A549 (cell line): ENCODE data around the gene CMPK2. TPM values are rescaled to one million over a fixed set of nuclear protein-coding genes. Genes with fewer than 3 reads are reported as not detected.

Experiments
- ATAC-seq, 2 experiments: fragments of 200-7000 bp in 1 of 2; fragments of >200 bp in 1 of 2; cut with Nextera tagmentation in 1 of 2; cut with Tn5 transposase in 1 of 2; 3 replicates each; pipeline versions ENCODE4 v1.8.0 to v1.9.1; 2018 to 2020; ENCODE audit warnings: mild to moderate bottlenecking in 1 of 2, moderate library complexity in 1 of 2
- CTCF ChIA-PET: fragments of 300-600 bp; sonication (Branson Sonifier 250); formaldehyde crosslinking; extraction: SDS; loops from one replicate; lab custom pipeline; 2021; ENCODE audit warnings: antibody characterized with exemption, inconsistent platforms; lab: Yijun Ruan, JAX
- POLR2A ChIA-PET: fragments of 350-600 bp; formaldehyde crosslinking; extraction: SDS; loops from one replicate; lab custom pipeline; 2021; ENCODE audit warnings: antibody characterized with exemption, inconsistent platforms; lab: Yijun Ruan, JAX
- DNase-seq, 2 experiments: peaks; one replicate each; pipeline versions ENCODE4 v3.0.0 to v3.0.0-alpha.2; 2011 to 2016; ENCODE audit warnings: low read depth in 1 of 2, low spot score in 1 of 2
- FAIRE-seq: peaks from 2 replicates; lab custom pipeline; 2011; peaks lifted over from hg19 to GRCh38; lab: Jason Lieb, UNC
- H3K27ac ChIP-seq, 2 experiments: fragments of >200 bp; sonication (Bioruptor Twin); formaldehyde crosslinking; 3 replicates each; pipeline ENCODE4 v1.5.1; 2016 to 2017
- H3K4me1 ChIP-seq: fragments of >200 bp; sonication (Bioruptor Twin); formaldehyde crosslinking; 3 replicates; pipeline ENCODE4 v1.6.1; 2016
- H3K4me2 ChIP-seq: fragments of >200 bp; sonication (Bioruptor Twin); formaldehyde crosslinking; 3 replicates; pipeline ENCODE4 v1.6.1; 2016
- H3K4me3 ChIP-seq: fragments of >200 bp; sonication (Bioruptor Twin); formaldehyde crosslinking; 3 replicates; pipeline ENCODE4 v1.5.1; 2016
- H3K9me3 ChIP-seq: fragments of >200 bp; sonication (Bioruptor Twin); formaldehyde crosslinking; 3 replicates; pipeline ENCODE4 v1.6.1; 2016
- EHMT2 ChIP-seq: fragments of 200-600 bp; sonication (generic); IDR thresholded peaks from 2 replicates; pipeline ENCODE4 v1.6.1; 2016; ENCODE audit warnings: antibody characterized with exemption, low read depth, mild to moderate bottlenecking, moderate library complexity
- EP300 ChIP-seq, 2 experiments: fragments of >200 bp; sonication (Bioruptor Twin); formaldehyde crosslinking; IDR thresholded peaks; 2 replicates in 1 of 2; 3 replicates in 1 of 2; pipeline ENCODE4 v1.6.1; 2016 to 2017
- FOSB ChIP-seq: fragments of 250-450 bp; sonication (Bioruptor Pico); IDR thresholded peaks from 2 replicates; pipeline ENCODE4 v1.5.0; 2020; ENCODE audit warnings: mild to moderate bottlenecking, moderate library complexity
- HOXA7 ChIP-seq: fragments of 250-450 bp; sonication (Bioruptor Pico); IDR thresholded peaks from 2 replicates; pipeline ENCODE4 v1.5.0; 2020; ENCODE audit warnings: mild to moderate bottlenecking, moderate library complexity
- JUN ChIP-seq, 2 experiments: fragments of >200 bp; sonication (Bioruptor Twin); formaldehyde crosslinking; IDR thresholded peaks; 2 replicates in 1 of 2; 3 replicates in 1 of 2; pipeline ENCODE4 v1.6.1; 2016 to 2017
- KDM1A ChIP-seq: fragments of 200-600 bp; sonication (generic); IDR thresholded peaks from 2 replicates; pipeline ENCODE4 v1.6.1; 2016; ENCODE audit warnings: low read depth, mild to moderate bottlenecking
- KDM5A ChIP-seq: fragments of 200-600 bp; sonication (generic); IDR thresholded peaks from 2 replicates; pipeline ENCODE4 v1.6.1; 2016; ENCODE audit warnings: antibody characterized with exemption, mild to moderate bottlenecking
- MYC ChIP-seq: IDR thresholded peaks from 2 replicates; pipeline ENCODE4 v1.6.1; 2012; ENCODE audit warnings: mild to moderate bottlenecking, inconsistent platforms, low read length, improper control_type of control experiment, borderline replicate concordance
- NFE2L2 ChIP-seq: fragments of 150-350 bp; conservative IDR thresholded peaks from 2 replicates; pipeline ENCODE4 v1.6.1; 2014; ENCODE audit warnings: low read length
- NR3C1 ChIP-seq: fragments of >200 bp; sonication (Bioruptor Twin); formaldehyde crosslinking; IDR thresholded peaks from 3 replicates; pipeline ENCODE4 v1.6.1; 2017
- RNF2 ChIP-seq: fragments of 200-600 bp; sonication (generic); IDR thresholded peaks from 2 replicates; pipeline ENCODE4 v1.6.1; 2016; ENCODE audit warnings: low read depth, mild to moderate bottlenecking, antibody characterized with exemption, moderate library complexity, borderline replicate concordance
- SREBF2 ChIP-seq: fragments of 450-650 bp; IDR thresholded peaks from 2 replicates; pipeline ENCODE4 v1.6.1; 2014; ENCODE audit warnings: mild to moderate bottlenecking, moderate library complexity
- TP53 ChIP-seq: fragments of 250-450 bp; sonication (Bioruptor Pico); IDR thresholded peaks from 2 replicates; pipeline ENCODE4 v1.5.0; 2021; ENCODE audit warnings: mild to moderate bottlenecking, moderate library complexity
- ZC3H11A ChIP-seq: fragments of 450-650 bp; IDR thresholded peaks from 2 replicates; pipeline ENCODE4 v1.6.1; 2014; ENCODE audit warnings: antibody characterized with exemption, mild to moderate bottlenecking
- ZNF302 ChIP-seq: fragments of 250-450 bp; sonication (Bioruptor Pico); IDR thresholded peaks from 2 replicates; pipeline ENCODE4 v1.9.0; 2021; ENCODE audit warnings: inconsistent platforms, mild to moderate bottlenecking, moderate library complexity
- WGBS: methylation state at CpG from one replicate; pipeline ENCODE4 v1.1.6; 2017; ENCODE audit errors: missing lambda C conversion rate; 5-methylcytosine and 5-hydroxymethylcytosine counted together
- polyA plus RNA-seq, 4 experiments: library from polyadenylated mRNA; depleted of rRNA in 3 of 4; stranded (reverse); fragments of >200 nt; fragmentation: RNase III in 1 of 4; extraction: RNeasy Plus Mini Kit Qiagen cat#74134 plus additional on column Dnase treatment in 1 of 4; gene quantifications; 2 replicates in 3 of 4; 3 replicates in 1 of 4; pipeline ENCODE4 v1.2.3, GENCODE V29; 2011 to 2017
- TF ChIP-seq, protein P1 (sequence below): IDR thresholded peaks from 2 replicates; pipeline ENCODE4 v1.6.1; 2012
- TF ChIP-seq, protein P2 (sequence below): fragments of >200 bp; sonication (Bioruptor Twin); formaldehyde crosslinking; IDR thresholded peaks from 2 replicates; pipeline ENCODE4 v1.6.1; 2016
- TF ChIP-seq, protein P3 (sequence below): fragments of 250-450 bp; sonication (Bioruptor Pico); IDR thresholded peaks from 2 replicates; pipeline ENCODE4 v1.5.0; 2021; ENCODE audit warnings: mild to moderate bottlenecking, moderate library complexity, borderline replicate concordance
- TF ChIP-seq, protein P4 (sequence below): fragments of 150-350 bp; IDR thresholded peaks from 2 replicates; pipeline ENCODE4 v1.6.1; 2014; ENCODE audit warnings: low read depth, mild to moderate bottlenecking, low read length
- TF ChIP-seq, protein P5 (sequence below): fragments of >200 bp; sonication (Bioruptor Twin); formaldehyde crosslinking; IDR thresholded peaks from 3 replicates; pipeline ENCODE4 v1.6.1; 2016
- TF ChIP-seq, protein P6 (sequence below): fragments of 250-450 bp; sonication (Bioruptor Pico); IDR thresholded peaks from 2 replicates; pipeline ENCODE4 v1.5.0; 2020; ENCODE audit warnings: low read depth, mild to moderate bottlenecking, moderate library complexity
- TF ChIP-seq, protein P7 (sequence below): IDR thresholded peaks from 2 replicates; pipeline ENCODE4 v1.6.1; 2012

Gene CMPK2
- polyA plus RNA-seq, 2 of the 4 experiments (the other 2 are of a cell fraction) = 0.12 to 0.41 TPM

DNA sequence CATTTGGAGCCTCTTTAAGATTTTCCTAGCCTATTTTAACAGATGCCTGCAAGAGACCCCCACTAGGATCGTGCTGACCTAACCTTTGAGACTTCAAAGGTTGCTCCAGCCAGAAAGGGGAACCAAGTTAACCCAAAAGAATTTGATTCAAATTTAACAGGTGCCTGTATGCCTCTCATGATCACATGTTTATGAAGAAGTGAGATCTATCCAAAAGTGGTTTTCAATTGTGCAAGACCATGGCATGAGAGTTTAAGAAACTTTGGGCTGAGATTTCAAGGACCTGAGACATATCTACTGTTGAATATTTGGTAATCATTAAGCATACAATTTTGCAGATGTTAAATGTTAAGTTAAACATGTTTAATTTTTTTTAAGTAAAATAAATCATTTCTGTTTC, 10.6 kb upstream of the CMPK2 start:
- H3K4me1 ChIP-seq = peaks cover 4% of the 10 kb centered on the region; the same call in 1 of the 3 replicates
- no peak overlapping the region for H3K4me3 ChIP-seq
- ChIA-PET POLR2A (no interaction called here), CTCF (no interaction called here)
- ATAC-seq = no peak
- peaks cover 8% of the 10 kb centered on the region; the same call in 2 of the 3 replicates for H3K9me3 ChIP-seq
- FAIRE-seq = no peak
- WGBS = 4% methylated on average over 1 of the region's 1 CpG
- TF ChIP-seq, protein P1, sequence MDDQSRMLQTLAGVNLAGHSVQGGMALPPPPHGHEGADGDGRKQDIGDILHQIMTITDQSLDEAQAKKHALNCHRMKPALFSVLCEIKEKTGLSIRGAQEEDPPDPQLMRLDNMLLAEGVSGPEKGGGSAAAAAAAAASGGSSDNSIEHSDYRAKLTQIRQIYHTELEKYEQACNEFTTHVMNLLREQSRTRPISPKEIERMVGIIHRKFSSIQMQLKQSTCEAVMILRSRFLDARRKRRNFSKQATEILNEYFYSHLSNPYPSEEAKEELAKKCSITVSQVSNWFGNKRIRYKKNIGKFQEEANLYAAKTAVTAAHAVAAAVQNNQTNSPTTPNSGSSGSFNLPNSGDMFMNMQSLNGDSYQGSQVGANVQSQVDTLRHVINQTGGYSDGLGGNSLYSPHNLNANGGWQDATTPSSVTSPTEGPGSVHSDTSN = no peak
- TF ChIP-seq RNF2 (no peak), FOSB (CRISPR knock-in tag) (no peak), JUN (IDR thresholded peaks at IDR 0.05) (no peak), NR3C1 (no peak), MYC (no peak), SREBF2 (no peak), KDM5A (no peak)
- TF ChIP-seq, protein P2, sequence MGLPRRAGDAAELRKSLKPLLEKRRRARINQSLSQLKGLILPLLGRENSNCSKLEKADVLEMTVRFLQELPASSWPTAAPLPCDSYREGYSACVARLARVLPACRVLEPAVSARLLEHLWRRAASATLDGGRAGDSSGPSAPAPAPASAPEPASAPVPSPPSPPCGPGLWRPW = no peak
- TF ChIP-seq, all 56 proteins: peak for 0
- Histone ChIP-seq H3K27ac (no peak overlapping the region), H3K4me2 (no peak overlapping the region)
- no peak for DNase-seq

DNA sequence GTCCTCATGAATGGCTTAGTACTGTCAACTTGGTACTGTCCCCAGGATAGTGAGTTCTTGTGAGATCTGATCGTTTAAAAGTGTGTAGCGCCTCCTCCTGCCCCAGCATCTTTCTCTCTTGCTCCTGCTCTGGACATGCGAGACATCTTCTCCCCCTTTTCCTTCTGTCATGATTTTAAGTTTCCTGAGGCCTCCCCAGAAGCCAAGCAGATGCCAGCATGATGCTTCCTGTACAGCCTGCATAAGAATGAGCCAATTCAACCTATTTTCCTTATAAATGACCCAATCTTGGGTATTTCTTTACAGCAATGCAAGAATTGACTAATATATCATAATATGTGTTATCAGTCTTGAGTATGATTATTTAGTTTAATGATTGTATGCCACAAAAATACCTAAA, 8.3 kb upstream of the CMPK2 start:
- CTCF ChIA-PET = no interaction called here
- TF ChIP-seq RNF2 (no peak), TP53 (CRISPR knock-in tag) (no peak), ZNF302 (no peak)
- TF ChIP-seq, protein P3, sequence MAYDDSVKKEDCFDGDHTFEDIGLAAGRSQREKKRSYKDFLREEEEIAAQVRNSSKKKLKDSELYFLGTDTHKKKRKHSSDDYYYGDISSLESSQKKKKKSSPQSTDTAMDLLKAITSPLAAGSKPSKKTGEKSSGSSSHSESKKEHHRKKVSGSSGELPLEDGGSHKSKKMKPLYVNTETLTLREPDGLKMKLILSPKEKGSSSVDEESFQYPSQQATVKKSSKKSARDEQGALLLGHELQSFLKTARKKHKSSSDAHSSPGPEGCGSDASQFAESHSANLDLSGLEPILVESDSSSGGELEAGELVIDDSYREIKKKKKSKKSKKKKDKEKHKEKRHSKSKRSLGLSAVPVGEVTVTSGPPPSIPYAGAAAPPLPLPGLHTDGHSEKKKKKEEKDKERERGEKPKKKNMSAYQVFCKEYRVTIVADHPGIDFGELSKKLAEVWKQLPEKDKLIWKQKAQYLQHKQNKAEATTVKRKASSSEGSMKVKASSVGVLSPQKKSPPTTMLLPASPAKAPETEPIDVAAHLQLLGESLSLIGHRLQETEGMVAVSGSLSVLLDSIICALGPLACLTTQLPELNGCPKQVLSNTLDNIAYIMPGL (CRISPR knock-in tag) = no peak
- TF ChIP-seq, protein P4, sequence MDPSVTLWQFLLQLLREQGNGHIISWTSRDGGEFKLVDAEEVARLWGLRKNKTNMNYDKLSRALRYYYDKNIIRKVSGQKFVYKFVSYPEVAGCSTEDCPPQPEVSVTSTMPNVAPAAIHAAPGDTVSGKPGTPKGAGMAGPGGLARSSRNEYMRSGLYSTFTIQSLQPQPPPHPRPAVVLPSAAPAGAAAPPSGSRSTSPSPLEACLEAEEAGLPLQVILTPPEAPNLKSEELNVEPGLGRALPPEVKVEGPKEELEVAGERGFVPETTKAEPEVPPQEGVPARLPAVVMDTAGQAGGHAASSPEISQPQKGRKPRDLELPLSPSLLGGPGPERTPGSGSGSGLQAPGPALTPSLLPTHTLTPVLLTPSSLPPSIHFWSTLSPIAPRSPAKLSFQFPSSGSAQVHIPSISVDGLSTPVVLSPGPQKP = no peak
- no peak for ATAC-seq
- Histone ChIP-seq H3K4me1 (peaks cover 4% of the 10 kb centered on the region; the same call in 1 of the 3 replicates), H3K9me3 (peaks cover 8% of the 10 kb centered on the region; the same call in 2 of the 3 replicates), H3K4me3 (no peak overlapping the region), H3K4me2 (no peak overlapping the region), H3K27ac (no peak overlapping the region)
- POLR2A ChIA-PET = no interaction called here
- no peak for FAIRE-seq
- DNase-seq = no peak
- WGBS = 1% methylated on average over 3 of the region's 3 CpGs

DNA sequence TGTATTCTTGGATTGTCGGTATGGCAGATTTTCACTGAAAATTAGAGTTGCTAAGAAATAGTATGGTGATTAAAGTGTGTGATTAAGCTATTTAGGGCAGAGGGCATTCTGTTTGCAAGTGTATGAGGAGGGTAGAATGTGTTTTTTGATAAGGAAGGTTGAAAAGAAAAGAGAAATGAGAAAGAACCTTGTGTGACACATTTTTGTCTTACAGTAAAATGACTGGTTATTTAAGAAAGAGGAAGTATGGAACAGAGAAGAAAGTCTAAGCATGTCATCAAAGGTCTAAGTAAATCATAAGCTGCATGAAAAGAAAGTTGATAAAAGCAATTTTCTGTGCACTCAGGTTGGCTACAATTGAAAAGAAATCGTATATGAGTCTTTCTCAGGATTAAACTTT, 6.7 kb upstream of the CMPK2 start:
- POLR2A ChIA-PET = no interaction called here
- Histone ChIP-seq H3K9me3 (peaks cover 8% of the 10 kb centered on the region; the same call in 2 of the 3 replicates), H3K4me3 (no peak overlapping the region), H3K4me1 (no peaks in the 10 kb centered on the region), H3K4me2 (no peak overlapping the region), H3K27ac (no peak overlapping the region)
- no peak for DNase-seq
- ATAC-seq = no peak
- no peak for FAIRE-seq
- CTCF ChIA-PET = no interaction called here
- TF ChIP-seq ZC3H11A (no peak), EP300 (IDR thresholded peaks at IDR 0.05) (no peak), KDM5A (no peak), KDM1A (no peak), MYC (no peak), NR3C1 (no peak), NFE2L2 (no peak), FOSB (CRISPR knock-in tag) (no peak), EHMT2 (no peak), SREBF2 (no peak), HOXA7 (CRISPR knock-in tag) (no peak)
- TF ChIP-seq, protein P5, sequence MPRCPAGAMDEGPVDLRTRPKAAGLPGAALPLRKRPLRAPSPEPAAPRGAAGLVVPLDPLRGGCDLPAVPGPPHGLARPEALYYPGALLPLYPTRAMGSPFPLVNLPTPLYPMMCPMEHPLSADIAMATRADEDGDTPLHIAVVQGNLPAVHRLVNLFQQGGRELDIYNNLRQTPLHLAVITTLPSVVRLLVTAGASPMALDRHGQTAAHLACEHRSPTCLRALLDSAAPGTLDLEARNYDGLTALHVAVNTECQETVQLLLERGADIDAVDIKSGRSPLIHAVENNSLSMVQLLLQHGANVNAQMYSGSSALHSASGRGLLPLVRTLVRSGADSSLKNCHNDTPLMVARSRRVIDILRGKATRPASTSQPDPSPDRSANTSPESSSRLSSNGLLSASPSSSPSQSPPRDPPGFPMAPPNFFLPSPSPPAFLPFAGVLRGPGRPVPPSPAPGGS = no peak
- TF ChIP-seq, protein P6, sequence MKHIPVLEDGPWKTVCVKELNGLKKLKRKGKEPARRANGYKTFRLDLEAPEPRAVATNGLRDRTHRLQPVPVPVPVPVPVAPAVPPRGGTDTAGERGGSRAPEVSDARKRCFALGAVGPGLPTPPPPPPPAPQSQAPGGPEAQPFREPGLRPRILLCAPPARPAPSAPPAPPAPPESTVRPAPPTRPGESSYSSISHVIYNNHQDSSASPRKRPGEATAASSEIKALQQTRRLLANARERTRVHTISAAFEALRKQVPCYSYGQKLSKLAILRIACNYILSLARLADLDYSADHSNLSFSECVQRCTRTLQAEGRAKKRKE (CRISPR knock-in tag) = no peak
- TF ChIP-seq, protein P7, sequence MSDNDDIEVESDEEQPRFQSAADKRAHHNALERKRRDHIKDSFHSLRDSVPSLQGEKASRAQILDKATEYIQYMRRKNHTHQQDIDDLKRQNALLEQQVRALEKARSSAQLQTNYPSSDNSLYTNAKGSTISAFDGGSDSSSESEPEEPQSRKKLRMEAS = no peak
- TF ChIP-seq, protein P2 = no peak
- TF ChIP-seq, protein P1 = no peak
- WGBS = 38% methylated on average over 2 of the region's 2 CpGs
